GM12801 (cell line): Measurements from ENCODE around the gene DGKG.

Experiments
- CTCF ChIP-seq: IDR thresholded peaks from one replicate; pipeline ENCODE4 v1.5.1; 2011; ENCODE audit warnings: control low read depth; ENCODE audit not compliant: insufficient read length; ENCODE audit errors: extremely low read depth

DGKG gene

DNA sequence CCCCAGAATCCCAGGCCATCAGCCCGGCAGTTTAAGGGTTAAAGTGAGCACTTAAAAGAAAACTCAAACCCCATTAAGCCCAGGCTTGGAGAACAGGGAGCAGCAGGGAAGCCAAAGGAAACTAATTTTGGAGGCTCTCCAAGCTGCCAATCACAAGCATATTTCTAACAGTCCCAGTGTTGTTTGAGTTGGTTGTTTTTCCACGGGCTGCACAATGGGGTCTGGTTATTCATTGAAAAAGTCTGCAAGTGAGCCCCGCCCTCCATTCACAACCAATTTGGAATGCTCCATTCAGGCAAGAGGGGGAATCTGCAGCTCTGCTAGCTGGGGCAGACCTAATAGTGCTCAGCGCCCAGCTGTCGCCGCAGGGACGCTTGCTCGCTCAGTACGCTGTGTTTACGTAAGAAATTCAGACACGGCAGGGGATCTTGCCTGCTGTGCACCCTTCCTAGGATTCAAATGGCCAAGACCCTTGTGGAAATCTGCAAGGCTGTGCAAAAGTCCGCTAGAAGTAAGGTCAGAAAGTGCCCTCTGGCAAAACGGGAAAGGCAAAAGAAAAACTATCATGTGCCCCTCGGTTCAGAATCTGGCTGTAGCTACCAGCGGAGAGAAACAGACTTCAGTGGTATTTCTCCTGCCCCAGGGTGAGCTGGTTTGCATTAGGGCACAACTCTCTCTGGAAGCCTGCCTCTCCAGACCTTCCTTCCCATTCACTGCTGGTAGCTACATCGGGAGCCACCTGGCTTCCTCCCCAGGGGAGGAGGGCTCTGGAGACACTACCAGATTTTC, 264.2 kb downstream of the DGKG start:
- TF ChIP-seq CTCF = no peak

DNA sequence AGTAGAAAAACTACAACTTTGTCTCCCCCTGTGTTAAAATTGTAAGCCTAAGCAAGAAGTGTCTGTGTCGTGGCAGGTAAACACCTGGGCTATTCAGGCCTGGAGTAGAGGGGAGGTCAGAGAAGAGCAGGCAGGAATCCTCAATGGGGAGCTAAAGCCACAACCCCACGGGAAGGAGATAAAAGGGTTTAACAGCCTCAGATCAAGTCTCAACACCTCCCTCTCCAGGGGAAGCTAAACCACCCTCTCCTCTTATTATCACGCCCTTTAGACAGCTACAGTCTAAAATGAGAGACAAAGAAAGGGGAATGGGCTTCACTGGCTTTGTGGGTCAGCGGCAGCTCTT, 264.7 kb downstream of the DGKG start:
- no peak for TF ChIP-seq CTCF
